Activated T-helper 2 cell treated with anti-CD3 and anti-CD28 coated beads, Interferon-gamma antibody, Interleukin-2, Interleukin-4, amounts not matched to agents 10 μg/mL and 5 μg/mL and 100 μg/mL, durations not matched to agents 14 hours and 24 hours and 36 hours (primary cell): ENCODE data around the gene NTM. TPM values are rescaled to one million over a fixed set of nuclear protein-coding genes. Genes with fewer than 3 reads are reported as not detected.

Experiments used
- DNase-seq: peaks from one replicate; pipeline ENCODE4 v3.0.0; 2021; ENCODE audit warnings: low spot score
- H3K27ac Mint-ChIP-seq: one replicate; pipeline ENCODE4 v1.8.0; 2021; ENCODE audit warnings: mixed read lengths
- H3K27me3 Mint-ChIP-seq: one replicate; pipeline ENCODE4 v1.8.0; 2021; ENCODE audit warnings: low read depth, mixed read lengths
- H3K36me3 Mint-ChIP-seq: one replicate; pipeline ENCODE4 v1.8.0; 2021; ENCODE audit warnings: low read depth, mixed read lengths
- H3K4me1 Mint-ChIP-seq: one replicate; pipeline ENCODE4 v1.8.0; 2021; ENCODE audit warnings: low read depth, mixed read lengths
- H3K4me3 Mint-ChIP-seq: one replicate; pipeline ENCODE4 v1.8.0; 2021; ENCODE audit warnings: low read depth, mild to moderate bottlenecking, moderate library complexity, mixed read lengths
- H3K9me3 Mint-ChIP-seq: one replicate; pipeline ENCODE4 v1.8.0; 2021; ENCODE audit warnings: mixed read lengths
- intact Hi-C: fragments of 100-400 bp; cut with micrococcal nuclease; formaldehyde crosslinking; loops from one replicate; pipeline ENCODE4 v1.15.1; 2023
- total RNA-seq: library from RNA; stranded (reverse); gene quantifications from 2 replicates; pipeline ENCODE4 v1.2.3, GENCODE V29; 2022

The NTM gene
- total RNA-seq, 1 donor from 2014 or later: not detected

- H3K27ac Mint-ChIP-seq: no peak overlapping the region
- H3K4me3 Mint-ChIP-seq: no peak overlapping the region
- no peaks in the 10 kb centered on the region for H3K4me1 Mint-ChIP-seq
- H3K9me3 Mint-ChIP-seq: peaks cover 4% of the 10 kb centered on the region
- no peak for DNase-seq
- intact Hi-C loops: no loop called here
- H3K36me3 Mint-ChIP-seq: no peaks in the 10 kb centered on the region
- H3K27me3 Mint-ChIP-seq: no peaks in the 10 kb centered on the region
Measured at GRCh38 chr11:131351848-131352247, 18.6 kb upstream of the NTM start.

GRCh38 chr11:131353766-131354165 is 16.6 kb upstream of the NTM start:
- DNase-seq: no peak
- Mint-ChIP-seq H3K9me3 (peaks cover 4% of the 10 kb centered on the region), H3K27me3 (no peaks in the 10 kb centered on the region), H3K4me3 (no peak overlapping the region), H3K27ac (no peak overlapping the region), H3K4me1 (no peaks in the 10 kb centered on the region), H3K36me3 (no peaks in the 10 kb centered on the region)
- intact Hi-C loops: no loop called here

GRCh38 chr11:131354251-131354701 is 16.1 kb upstream of the NTM start:
- peaks cover 4% of the 10 kb centered on the region for H3K9me3 Mint-ChIP-seq
- intact Hi-C loops: no loop called here
- H3K4me3 Mint-ChIP-seq: no peak overlapping the region
- no peak for DNase-seq
- H3K4me1 Mint-ChIP-seq: no peaks in the 10 kb centered on the region
- H3K27ac Mint-ChIP-seq: no peak overlapping the region
- H3K36me3 Mint-ChIP-seq: no peaks in the 10 kb centered on the region
- H3K27me3 Mint-ChIP-seq: no peaks in the 10 kb centered on the region

- intact Hi-C loops: no loop called here
- H3K4me3 Mint-ChIP-seq: no peak overlapping the region
- no peak for DNase-seq
- H3K9me3 Mint-ChIP-seq: peaks cover 1% of the 10 kb centered on the region
- H3K27ac Mint-ChIP-seq: no peak overlapping the region
- H3K36me3 Mint-ChIP-seq: no peaks in the 10 kb centered on the region
- no peaks in the 10 kb centered on the region for H3K4me1 Mint-ChIP-seq
- no peaks in the 10 kb centered on the region for H3K27me3 Mint-ChIP-seq
Measured at GRCh38 chr11:131356206-131356605, 14.2 kb upstream of the NTM start.

- no peak overlapping the region for H3K27ac Mint-ChIP-seq
- H3K36me3 Mint-ChIP-seq: no peaks in the 10 kb centered on the region
- no peak overlapping the region for H3K4me3 Mint-ChIP-seq
- DNase-seq: no peak
- peaks cover 3% of the 10 kb centered on the region for H3K27me3 Mint-ChIP-seq
- H3K9me3 Mint-ChIP-seq: no peaks in the 10 kb centered on the region
- intact Hi-C loops: no loop called here
- H3K4me1 Mint-ChIP-seq: no peaks in the 10 kb centered on the region
Measured at GRCh38 chr11:131365329-131365930, 5.0 kb upstream of the NTM start.

- intact Hi-C loops: no loop called here
- Mint-ChIP-seq H3K36me3 (no peaks in the 10 kb centered on the region), H3K27me3 (peaks cover 3% of the 10 kb centered on the region), H3K9me3 (no peaks in the 10 kb centered on the region), H3K27ac (no peak overlapping the region), H3K4me3 (no peak overlapping the region), H3K4me1 (no peaks in the 10 kb centered on the region)
- no peak for DNase-seq
Measured at GRCh38 chr11:131370901-131371790, 731 bp downstream of the NTM start.

- no peaks in the 10 kb centered on the region for H3K36me3 Mint-ChIP-seq
- DNase-seq: no peak
- H3K9me3 Mint-ChIP-seq: no peaks in the 10 kb centered on the region
- no peaks in the 10 kb centered on the region for H3K4me1 Mint-ChIP-seq
- no peak overlapping the region for H3K4me3 Mint-ChIP-seq
- intact Hi-C loops: no loop called here
- no peak overlapping the region for H3K27ac Mint-ChIP-seq
- peaks cover 3% of the 10 kb centered on the region for H3K27me3 Mint-ChIP-seq
Measured at GRCh38 chr11:131371791-131372104, 1.3 kb downstream of the NTM start.

- Mint-ChIP-seq H3K4me1 (no peaks in the 10 kb centered on the region), H3K4me3 (no peak overlapping the region), H3K27ac (no peak overlapping the region), H3K36me3 (no peaks in the 10 kb centered on the region), H3K9me3 (no peaks in the 10 kb centered on the region), H3K27me3 (peaks cover 3% of the 10 kb centered on the region)
- DNase-seq: no peak
- intact Hi-C loops: no loop called here
Measured at GRCh38 chr11:131372234-131372962, 2.0 kb downstream of the NTM start.

- Mint-ChIP-seq H3K4me1 (no peaks in the 10 kb centered on the region), H3K9me3 (no peaks in the 10 kb centered on the region), H3K27me3 (peaks cover 3% of the 10 kb centered on the region), H3K27ac (no peak overlapping the region), H3K36me3 (no peaks in the 10 kb centered on the region), H3K4me3 (no peak overlapping the region)
- DNase-seq: no peak
- intact Hi-C loops: no loop called here
Measured at GRCh38 chr11:131373095-131373725, 2.8 kb downstream of the NTM start.

- H3K27ac Mint-ChIP-seq: no peak overlapping the region
- H3K4me3 Mint-ChIP-seq: no peak overlapping the region
- intact Hi-C loops: no loop called here
- no peaks in the 10 kb centered on the region for H3K4me1 Mint-ChIP-seq
- H3K9me3 Mint-ChIP-seq: no peaks in the 10 kb centered on the region
- DNase-seq: no peak
- peaks cover 3% of the 10 kb centered on the region for H3K27me3 Mint-ChIP-seq
- no peaks in the 10 kb centered on the region for H3K36me3 Mint-ChIP-seq
Measured at GRCh38 chr11:131373756-131374155, 3.3 kb downstream of the NTM start.

- Mint-ChIP-seq H3K36me3 (no peaks in the 10 kb centered on the region), H3K4me1 (no peaks in the 10 kb centered on the region), H3K9me3 (no peaks in the 10 kb centered on the region), H3K4me3 (no peak overlapping the region), H3K27me3 (no peaks in the 10 kb centered on the region), H3K27ac (no peak overlapping the region)
- no peak for DNase-seq
- intact Hi-C loops: no loop called here
Measured at GRCh38 chr11:131375421-131375820, 5.0 kb downstream of the NTM start.

GRCh38 chr11:131375915-131376314 is 5.5 kb downstream of the NTM start:
- H3K4me1 Mint-ChIP-seq: no peaks in the 10 kb centered on the region
- no peaks in the 10 kb centered on the region for H3K9me3 Mint-ChIP-seq
- intact Hi-C loops: no loop called here
- H3K4me3 Mint-ChIP-seq: no peak overlapping the region
- DNase-seq: no peak
- H3K27me3 Mint-ChIP-seq: no peaks in the 10 kb centered on the region
- H3K27ac Mint-ChIP-seq: no peak overlapping the region
- H3K36me3 Mint-ChIP-seq: no peaks in the 10 kb centered on the region

- Mint-ChIP-seq H3K4me1 (no peaks in the 10 kb centered on the region), H3K27me3 (no peaks in the 10 kb centered on the region), H3K4me3 (no peak overlapping the region), H3K36me3 (no peaks in the 10 kb centered on the region), H3K9me3 (no peaks in the 10 kb centered on the region), H3K27ac (no peak overlapping the region)
- intact Hi-C loops: no loop called here
- no peak for DNase-seq
Measured at GRCh38 chr11:131378931-131379330, 8.5 kb downstream of the NTM start.
